Measurements from ENCODE around the gene NEDD4L.
A peak's percentile ranks its signal among the peaks of the same experiment; 100 is the strongest.

NEDD4L gene

GRCh38 chr18:58222432-58223125 lies 178.6 kb downstream of the NEDD4L start:
- H3K36me3 ChIP-seq (ENCODE audit: insufficient read depth, low read length): no peaks in the 10 kb centered on the region
- peaks cover 61% of the 10 kb centered on the region for H3K4me1 ChIP-seq (ENCODE audit: control insufficient read depth, insufficient read depth, low read length, unreplicated experiment)
- H3K27me3 ChIP-seq (ENCODE audit: insufficient read depth, low read length): no peaks in the 10 kb centered on the region
- H3K79me2 ChIP-seq (ENCODE audit: control insufficient read depth, insufficient read depth, low read length, unreplicated experiment): peaks cover 19% of the 10 kb centered on the region
- peak overlapping the region; percentile 92 for H3K27ac ChIP-seq (ENCODE audit: low read depth, low read length)
- H3K4me3 ChIP-seq (ENCODE audit: low read depth, low read length): peak overlapping the region; percentile 64
- H2AFZ ChIP-seq (ENCODE audit: low read length, unreplicated experiment): no peak overlapping the region

GRCh38 chr18:58223717-58224424 lies 179.8 kb downstream of the NEDD4L start:
- no peaks in the 10 kb centered on the region for H3K27me3 ChIP-seq (ENCODE audit: insufficient read depth, low read length)
- H3K36me3 ChIP-seq (ENCODE audit: insufficient read depth, low read length): no peaks in the 10 kb centered on the region
- no peak overlapping the region for H2AFZ ChIP-seq (ENCODE audit: low read length, unreplicated experiment)
- H3K4me1 ChIP-seq (ENCODE audit: control insufficient read depth, insufficient read depth, low read length, unreplicated experiment): peaks cover 48% of the 10 kb centered on the region
- peak overlapping the region; percentile 92 for H3K27ac ChIP-seq (ENCODE audit: low read depth, low read length)
- H3K4me3 ChIP-seq (ENCODE audit: low read depth, low read length): peak overlapping the region; percentile 64
- peaks cover 19% of the 10 kb centered on the region for H3K79me2 ChIP-seq (ENCODE audit: control insufficient read depth, insufficient read depth, low read length, unreplicated experiment)

GRCh38 chr18:58224425-58224750 lies 180.4 kb downstream of the NEDD4L start:
- Histone ChIP-seq H3K79me2 (ENCODE audit: control insufficient read depth, insufficient read depth, low read length, unreplicated experiment) (peaks cover 19% of the 10 kb centered on the region), H3K27me3 (ENCODE audit: insufficient read depth, low read length) (no peaks in the 10 kb centered on the region), H3K36me3 (ENCODE audit: insufficient read depth, low read length) (no peaks in the 10 kb centered on the region), H3K27ac (ENCODE audit: low read depth, low read length) (peak overlapping the region; percentile 92), H3K4me3 (ENCODE audit: low read depth, low read length) (peak overlapping the region; percentile 64), H3K4me1 (ENCODE audit: control insufficient read depth, insufficient read depth, low read length, unreplicated experiment) (peaks cover 48% of the 10 kb centered on the region), H2AFZ (ENCODE audit: low read length, unreplicated experiment) (no peak overlapping the region)

GRCh38 chr18:58225101-58225500 lies 181.1 kb downstream of the NEDD4L start:
- no peak overlapping the region for H3K4me3 ChIP-seq (ENCODE audit: low read depth, low read length)
- no peaks in the 10 kb centered on the region for H3K36me3 ChIP-seq (ENCODE audit: insufficient read depth, low read length)
- H3K4me1 ChIP-seq (ENCODE audit: control insufficient read depth, insufficient read depth, low read length, unreplicated experiment): peaks cover 50% of the 10 kb centered on the region
- H3K27me3 ChIP-seq (ENCODE audit: insufficient read depth, low read length): no peaks in the 10 kb centered on the region
- H3K79me2 ChIP-seq (ENCODE audit: control insufficient read depth, insufficient read depth, low read length, unreplicated experiment): peaks cover 19% of the 10 kb centered on the region
- H2AFZ ChIP-seq (ENCODE audit: low read length, unreplicated experiment): no peak overlapping the region
- peak overlapping the region; percentile 92 for H3K27ac ChIP-seq (ENCODE audit: low read depth, low read length)

GRCh38 chr18:58226429-58226828 lies 182.4 kb downstream of the NEDD4L start:
- Histone ChIP-seq H3K36me3 (ENCODE audit: insufficient read depth, low read length) (no peaks in the 10 kb centered on the region), H3K27ac (ENCODE audit: low read depth, low read length) (no peak overlapping the region), H3K79me2 (ENCODE audit: control insufficient read depth, insufficient read depth, low read length, unreplicated experiment) (peaks cover 15% of the 10 kb centered on the region), H3K4me1 (ENCODE audit: control insufficient read depth, insufficient read depth, low read length, unreplicated experiment) (peaks cover 54% of the 10 kb centered on the region), H3K27me3 (ENCODE audit: insufficient read depth, low read length) (no peaks in the 10 kb centered on the region), H3K4me3 (ENCODE audit: low read depth, low read length) (no peak overlapping the region), H2AFZ (ENCODE audit: low read length, unreplicated experiment) (no peak overlapping the region)

- Histone ChIP-seq H3K4me3 (ENCODE audit: low read depth, low read length) (no peak overlapping the region), H2AFZ (ENCODE audit: low read length, unreplicated experiment) (no peak overlapping the region), H3K36me3 (ENCODE audit: insufficient read depth, low read length) (no peaks in the 10 kb centered on the region), H3K27me3 (ENCODE audit: insufficient read depth, low read length) (no peaks in the 10 kb centered on the region), H3K79me2 (ENCODE audit: control insufficient read depth, insufficient read depth, low read length, unreplicated experiment) (peaks cover 10% of the 10 kb centered on the region), H3K4me1 (ENCODE audit: control insufficient read depth, insufficient read depth, low read length, unreplicated experiment) (peaks cover 52% of the 10 kb centered on the region), H3K27ac (ENCODE audit: low read depth, low read length) (no peak overlapping the region)
Measured at GRCh38 chr18:58227361-58227930, 183.4 kb downstream of the NEDD4L start.

GRCh38 chr18:58228176-58228575 lies 184.2 kb downstream of the NEDD4L start:
- Histone ChIP-seq H3K4me3 (ENCODE audit: low read depth, low read length) (no peak overlapping the region), H3K27me3 (ENCODE audit: insufficient read depth, low read length) (no peaks in the 10 kb centered on the region), H2AFZ (ENCODE audit: low read length, unreplicated experiment) (no peak overlapping the region), H3K27ac (ENCODE audit: low read depth, low read length) (no peak overlapping the region), H3K4me1 (ENCODE audit: control insufficient read depth, insufficient read depth, low read length, unreplicated experiment) (peaks cover 44% of the 10 kb centered on the region), H3K36me3 (ENCODE audit: insufficient read depth, low read length) (no peaks in the 10 kb centered on the region), H3K79me2 (ENCODE audit: control insufficient read depth, insufficient read depth, low read length, unreplicated experiment) (peaks cover 10% of the 10 kb centered on the region)

- Histone ChIP-seq H3K79me2 (ENCODE audit: control insufficient read depth, insufficient read depth, low read length, unreplicated experiment) (peaks cover 10% of the 10 kb centered on the region), H3K27me3 (ENCODE audit: insufficient read depth, low read length) (no peaks in the 10 kb centered on the region), H3K4me1 (ENCODE audit: control insufficient read depth, insufficient read depth, low read length, unreplicated experiment) (peaks cover 39% of the 10 kb centered on the region), H3K36me3 (ENCODE audit: insufficient read depth, low read length) (no peaks in the 10 kb centered on the region), H3K27ac (ENCODE audit: low read depth, low read length) (no peak overlapping the region), H2AFZ (ENCODE audit: low read length, unreplicated experiment) (no peak overlapping the region), H3K4me3 (ENCODE audit: low read depth, low read length) (no peak overlapping the region)
Measured at GRCh38 chr18:58228762-58229161, 184.7 kb downstream of the NEDD4L start.

GRCh38 chr18:58229162-58229561 lies 185.1 kb downstream of the NEDD4L start:
- Histone ChIP-seq H3K4me3 (ENCODE audit: low read depth, low read length) (no peak overlapping the region), H3K4me1 (ENCODE audit: control insufficient read depth, insufficient read depth, low read length, unreplicated experiment) (peaks cover 36% of the 10 kb centered on the region), H3K79me2 (ENCODE audit: control insufficient read depth, insufficient read depth, low read length, unreplicated experiment) (peaks cover 10% of the 10 kb centered on the region)

GRCh38 chr18:58230438-58231179 lies 186.6 kb downstream of the NEDD4L start:
- Histone ChIP-seq H2AFZ (ENCODE audit: low read length, unreplicated experiment) (no peak overlapping the region), H3K4me1 (ENCODE audit: control insufficient read depth, insufficient read depth, low read length, unreplicated experiment) (peaks cover 23% of the 10 kb centered on the region), H3K27ac (ENCODE audit: low read depth, low read length) (peak overlapping the region; percentile 6; the same call in 1 of the 2 replicates), H3K27me3 (ENCODE audit: insufficient read depth, low read length) (no peaks in the 10 kb centered on the region), H3K4me3 (ENCODE audit: low read depth, low read length) (no peak overlapping the region), H3K79me2 (ENCODE audit: control insufficient read depth, insufficient read depth, low read length, unreplicated experiment) (peaks cover 5% of the 10 kb centered on the region), H3K36me3 (ENCODE audit: insufficient read depth, low read length) (no peaks in the 10 kb centered on the region)

More at GRCh38 chr18:58229162-58229561, 185.1 kb downstream of the NEDD4L start:
- Histone ChIP-seq H3K27me3 (ENCODE audit: insufficient read depth, low read length) (no peaks in the 10 kb centered on the region), H2AFZ (ENCODE audit: low read length, unreplicated experiment) (no peak overlapping the region), H3K27ac (ENCODE audit: low read depth, low read length) (no peak overlapping the region), H3K36me3 (ENCODE audit: insufficient read depth, low read length) (no peaks in the 10 kb centered on the region)
